ENCODE measurements around the gene ZFP82.

- TF ChIP-seq CTCF (IDR thresholded peaks at IDR 0.05 in 4 of 5, conservative IDR thresholded peaks at IDR 0.05 in 1 of 5), result no peak
- TF ChIP-seq POLR2A (IDR thresholded peaks at IDR 0.05), result no peak
These were observed 46.6 kb downstream of the ZFP82 start for GRCh38 chr19:36371886-36372285.

Data from gastrocnemius medialis (tissue), 4 donors.